Measurements from ENCODE around the gene FAM3D.

DNA sequence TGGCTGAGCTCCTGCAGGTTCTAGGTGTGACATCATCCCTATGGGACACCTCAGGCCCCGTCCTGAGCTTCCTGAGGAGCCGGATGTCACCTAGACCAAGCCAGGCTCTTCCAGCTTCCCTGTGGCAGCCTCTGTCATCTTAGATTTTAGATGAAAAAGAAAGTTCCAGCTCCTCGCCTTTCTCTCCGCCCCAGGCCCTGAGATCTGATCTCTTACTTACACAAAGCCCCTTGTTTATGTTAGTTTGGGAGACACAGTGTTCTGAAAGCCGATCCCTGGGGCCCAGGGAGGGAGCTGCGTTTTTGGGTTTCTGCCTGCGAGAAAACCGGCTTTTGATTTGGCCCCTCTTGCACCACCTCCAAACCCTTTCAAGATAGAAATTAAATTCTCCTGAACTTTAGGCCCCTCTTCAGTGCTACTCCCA lies 49.2 kb downstream of the FAM3D start:
- TF ChIP-seq EP300 (IDR thresholded peaks at IDR 0.05; ENCODE audit: borderline replicate concordance in 1 of 2, low read depth in 2 of 2, low read length in 2 of 2) (no peak), POLR2A (IDR thresholded peaks at IDR 0.05; ENCODE audit: control extremely low read depth in 1 of 2, low read depth in 2 of 2, low read length in 2 of 2) (no peak)
